ENCODE data around the gene CRKL.

DNA sequence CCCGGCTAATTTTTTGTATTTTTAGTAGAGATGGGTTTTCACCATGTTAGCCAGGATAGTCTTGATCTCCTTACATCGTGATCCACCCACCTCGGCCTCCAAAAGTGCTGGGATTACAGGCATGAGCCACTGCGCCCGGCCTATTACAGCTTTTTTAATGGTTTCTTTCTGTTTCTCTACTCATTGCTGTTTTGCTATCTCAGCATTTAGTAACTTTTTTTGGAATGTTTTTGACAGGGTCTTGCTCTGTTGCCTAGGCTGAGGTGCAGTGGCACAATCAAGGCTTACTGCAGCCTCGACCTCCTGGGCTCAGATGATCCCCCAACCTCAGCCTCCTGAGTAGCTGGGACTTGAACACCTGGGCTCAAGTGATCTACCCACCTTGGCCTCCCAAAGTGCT is 4.7 kb upstream of the CRKL start:
- TF ChIP-seq, protein P1, sequence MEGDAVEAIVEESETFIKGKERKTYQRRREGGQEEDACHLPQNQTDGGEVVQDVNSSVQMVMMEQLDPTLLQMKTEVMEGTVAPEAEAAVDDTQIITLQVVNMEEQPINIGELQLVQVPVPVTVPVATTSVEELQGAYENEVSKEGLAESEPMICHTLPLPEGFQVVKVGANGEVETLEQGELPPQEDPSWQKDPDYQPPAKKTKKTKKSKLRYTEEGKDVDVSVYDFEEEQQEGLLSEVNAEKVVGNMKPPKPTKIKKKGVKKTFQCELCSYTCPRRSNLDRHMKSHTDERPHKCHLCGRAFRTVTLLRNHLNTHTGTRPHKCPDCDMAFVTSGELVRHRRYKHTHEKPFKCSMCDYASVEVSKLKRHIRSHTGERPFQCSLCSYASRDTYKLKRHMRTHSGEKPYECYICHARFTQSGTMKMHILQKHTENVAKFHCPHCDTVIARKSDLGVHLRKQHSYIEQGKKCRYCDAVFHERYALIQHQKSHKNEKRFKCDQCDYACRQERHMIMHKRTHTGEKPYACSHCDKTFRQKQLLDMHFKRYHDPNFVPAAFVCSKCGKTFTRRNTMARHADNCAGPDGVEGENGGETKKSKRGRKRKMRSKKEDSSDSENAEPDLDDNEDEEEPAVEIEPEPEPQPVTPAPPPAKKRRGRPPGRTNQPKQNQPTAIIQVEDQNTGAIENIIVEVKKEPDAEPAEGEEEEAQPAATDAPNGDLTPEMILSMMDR (IDR thresholded peaks at IDR 0.05) = no peak
- TF ChIP-seq POLR2A (IDR thresholded peaks at IDR 0.05) = no peak

Data from adrenal gland (tissue), 5 donors.